ENCODE results near the gene CSAG3. TPM values are rescaled to one million over a fixed set of nuclear protein-coding genes. Genes with fewer than 3 reads are reported as not detected.
"Not testable (repeated sequence)": the region's sequence is repeated elsewhere in the genome, so short reads cannot be mapped to it uniquely, and the experiment has no call there.

CSAG3 gene
- total RNA-seq, 1 donor from 2014 or later: not detected

- Mint-ChIP-seq H3K4me1 (peaks cover 4% of the 10 kb centered on the region), H3K36me3 (ENCODE audit: low read depth) (no peaks in the 10 kb centered on the region), H3K4me3 (no peak overlapping the region), H3K27ac (ENCODE audit: unreplicated experiment) (no peak overlapping the region), H3K27me3 (ENCODE audit: low read depth) (no peaks in the 10 kb centered on the region), H3K9me3 (peaks cover 8% of the 10 kb centered on the region)
- no peak for DNase-seq (ENCODE audit: low read depth, low spot score)
- TF ChIP-seq CTCF (conservative IDR thresholded peaks at IDR 0.05): no peak
Observed at GRCh38 chrX:152735860-152736511, 23.0 kb upstream of the CSAG3 start.

GRCh38 chrX:152736528-152736927 is 22.5 kb upstream of the CSAG3 start:
- H3K27ac Mint-ChIP-seq (ENCODE audit: unreplicated experiment); H3K36me3 Mint-ChIP-seq (ENCODE audit: low read depth); H3K4me1 Mint-ChIP-seq; H3K9me3 Mint-ChIP-seq; H3K27me3 Mint-ChIP-seq (ENCODE audit: low read depth); H3K4me3 Mint-ChIP-seq; DNase-seq (ENCODE audit: low read depth, low spot score): not testable (repeated sequence)

GRCh38 chrX:152738560-152738959 is 20.5 kb upstream of the CSAG3 start:
- no peak overlapping the region for H3K27ac Mint-ChIP-seq (ENCODE audit: unreplicated experiment)
- no peak overlapping the region for H3K4me3 Mint-ChIP-seq
- H3K9me3 Mint-ChIP-seq: peaks cover 6% of the 10 kb centered on the region
- TF ChIP-seq CTCF (conservative IDR thresholded peaks at IDR 0.05): no peak
- no peak for DNase-seq (ENCODE audit: low read depth, low spot score)
- H3K4me1 Mint-ChIP-seq: peaks cover 4% of the 10 kb centered on the region
- no peaks in the 10 kb centered on the region for H3K36me3 Mint-ChIP-seq (ENCODE audit: low read depth)
- no peaks in the 10 kb centered on the region for H3K27me3 Mint-ChIP-seq (ENCODE audit: low read depth)

- H3K36me3 Mint-ChIP-seq (ENCODE audit: low read depth); H3K27ac Mint-ChIP-seq (ENCODE audit: unreplicated experiment); H3K9me3 Mint-ChIP-seq; H3K4me3 Mint-ChIP-seq; DNase-seq (ENCODE audit: low read depth, low spot score); H3K4me1 Mint-ChIP-seq; H3K27me3 Mint-ChIP-seq (ENCODE audit: low read depth): not testable (repeated sequence)
Observed at GRCh38 chrX:152753686-152754650, 5.0 kb upstream of the CSAG3 start, which contains the start of gene MAGEA2. MAGEA2 (minus strand) TSS chrX:152753842; CDS start chrX:152751363, 2,479 bp downstream.

GRCh38 chrX:152754871-152755270 is 4.1 kb upstream of the CSAG3 start:
- H3K27me3 Mint-ChIP-seq (ENCODE audit: low read depth); H3K4me3 Mint-ChIP-seq; H3K4me1 Mint-ChIP-seq; H3K9me3 Mint-ChIP-seq; H3K27ac Mint-ChIP-seq (ENCODE audit: unreplicated experiment); DNase-seq (ENCODE audit: low read depth, low spot score); H3K36me3 Mint-ChIP-seq (ENCODE audit: low read depth): not testable (repeated sequence)

GRCh38 chrX:152759544-152759943 is 526 bp downstream of the CSAG3 start:
- H3K4me1 Mint-ChIP-seq; H3K4me3 Mint-ChIP-seq; DNase-seq (ENCODE audit: low read depth, low spot score); H3K36me3 Mint-ChIP-seq (ENCODE audit: low read depth); H3K27me3 Mint-ChIP-seq (ENCODE audit: low read depth); H3K9me3 Mint-ChIP-seq; H3K27ac Mint-ChIP-seq (ENCODE audit: unreplicated experiment): not testable (repeated sequence)

GRCh38 chrX:152761582-152761981 is 2.6 kb downstream of the CSAG3 start:
- not testable (repeated sequence) for H3K27ac Mint-ChIP-seq (ENCODE audit: unreplicated experiment); H3K27me3 Mint-ChIP-seq (ENCODE audit: low read depth); H3K36me3 Mint-ChIP-seq (ENCODE audit: low read depth); H3K4me3 Mint-ChIP-seq; DNase-seq (ENCODE audit: low read depth, low spot score); H3K9me3 Mint-ChIP-seq; H3K4me1 Mint-ChIP-seq

GRCh38 chrX:152766562-152766961 is 7.5 kb downstream of the CSAG3 start:
- H3K4me3 Mint-ChIP-seq; H3K4me1 Mint-ChIP-seq; H3K27me3 Mint-ChIP-seq (ENCODE audit: low read depth); DNase-seq (ENCODE audit: low read depth, low spot score); H3K36me3 Mint-ChIP-seq (ENCODE audit: low read depth); H3K9me3 Mint-ChIP-seq; H3K27ac Mint-ChIP-seq (ENCODE audit: unreplicated experiment): not testable (repeated sequence)

- not testable (repeated sequence) for H3K4me3 Mint-ChIP-seq; H3K27me3 Mint-ChIP-seq (ENCODE audit: low read depth); H3K36me3 Mint-ChIP-seq (ENCODE audit: low read depth); H3K9me3 Mint-ChIP-seq; H3K27ac Mint-ChIP-seq (ENCODE audit: unreplicated experiment); DNase-seq (ENCODE audit: low read depth, low spot score); H3K4me1 Mint-ChIP-seq
Observed at GRCh38 chrX:152769549-152770289, 10.7 kb downstream of the CSAG3 start, which contains the start of gene MAGEA6. MAGEA6 (minus strand) TSS chrX:152769689; CDS start chrX:152767650, 2,039 bp downstream.

- not testable (repeated sequence) for H3K36me3 Mint-ChIP-seq (ENCODE audit: low read depth); H3K4me1 Mint-ChIP-seq; H3K27ac Mint-ChIP-seq (ENCODE audit: unreplicated experiment); H3K27me3 Mint-ChIP-seq (ENCODE audit: low read depth); H3K4me3 Mint-ChIP-seq; H3K9me3 Mint-ChIP-seq; DNase-seq (ENCODE audit: low read depth, low spot score)
Observed at GRCh38 chrX:152787062-152787461, 28.0 kb downstream of the CSAG3 start.

Measured in neural crest cell (in vitro differentiated cells).